Measurements from ENCODE around the gene CCDC187. TPM values are rescaled to one million over a fixed set of nuclear protein-coding genes. Genes with fewer than 3 reads are reported as not detected.
A peak's percentile ranks its signal among the peaks of the same experiment; 100 is the strongest.

CCDC187 gene
- polyA plus RNA-seq, 3 donors, result not detected

- no peak overlapping the region for H3K9ac ChIP-seq (ENCODE audit: insufficient read depth, low read length, poor library complexity, severe bottlenecking)
- H3K4me3 Mint-ChIP-seq, result no peak overlapping the region
- 92% methylated on average over 4 of the region's 5 CpGs for WGBS (ENCODE audit: insufficient coverage)
These were observed 98.2 kb downstream of the CCDC187 start for GRCh38 chr9:136205707-136205992.

GRCh38 chr9:136204838-136205706 is 98.8 kb downstream of the CCDC187 start, which contains the start of gene LHX3:
TSS of gene LHX3 (minus strand) at chr9:136205128. CDS start at chr9:136205012, 116 bp downstream.
- Mint-ChIP-seq H3K4me1 (peaks cover 6% of the 10 kb centered on the region), H3K4me3 (peak within 1 kb of the TSS in 1 of 2 donors; percentile 70), H3K27me3 (ENCODE audit: low read depth in 3 of 3) (peaks cover 39 to 63% (median 43%) of the 10 kb centered on the region in 3 donors), H3K27ac (no peak within 1 kb of the TSS), H3K9me3 (peaks cover 0 to 3% (median 0%) of the 10 kb centered on the region in 7 donors), H3K36me3 (peaks cover 17 to 21% of the 10 kb centered on the region in 2 donors)
- no peak within 1 kb of the TSS for H2AFZ ChIP-seq (ENCODE audit: insufficient read depth, low read depth, low read length, poor library complexity, severe bottlenecking)
- H3K9me3 ChIP-seq (replicated peaks in 1 of 2; ENCODE audit: control insufficient read depth in 1 of 2, insufficient read depth in 1 of 2, low read length in 2 of 2), result peaks cover 0 to 26% of the 10 kb centered on the region in 2 donors
- no peak for TF ChIP-seq CTCF (IDR thresholded peaks at IDR 0.05)
- intact Hi-C loops (cut with micrococcal nuclease), result no loop called here
- no peak within 1 kb of the TSS for H3K4me2 ChIP-seq (replicated peaks; ENCODE audit: extremely low read depth, low read length, poor library complexity, severe bottlenecking)
- H3K27me3 ChIP-seq (ENCODE audit: control insufficient read depth in 2 of 2, insufficient read depth in 2 of 2, low read length in 2 of 2), result peaks cover 25 to 47% of the 10 kb centered on the region in 2 donors
- DNase-seq, result no peak
- H3K4me3 ChIP-seq (replicated peaks in 1 of 3; ENCODE audit: low read depth in 2 of 3, low read length in 3 of 3), result no peak within 1 kb of the TSS
- H4K20me1 ChIP-seq (ENCODE audit: insufficient read depth, low read length), result no peaks in the 10 kb centered on the region
- peaks cover 6% of the 10 kb centered on the region in 2 donors for H3K36me3 ChIP-seq (replicated peaks in 1 of 2; ENCODE audit: control insufficient read depth in 1 of 2, insufficient read depth in 2 of 2, low read length in 2 of 2)
- no peaks in the 10 kb centered on the region for H3K4me1 ChIP-seq (ENCODE audit: control insufficient read depth in 1 of 2, insufficient read depth in 2 of 2, low read length in 2 of 2)
- no peaks in the 10 kb centered on the region for H3K79me2 ChIP-seq (ENCODE audit: insufficient read depth, low read length)
- H3K9ac ChIP-seq (ENCODE audit: insufficient read depth, low read length, poor library complexity, severe bottlenecking), result no peak within 1 kb of the TSS
- no peak within 1 kb of the TSS for H3K27ac ChIP-seq (ENCODE audit: low read depth in 1 of 2, low read length in 2 of 2)
- 15% methylated on average over 61 of the region's 70 CpGs for WGBS (ENCODE audit: insufficient coverage)

More at GRCh38 chr9:136205707-136205992, 98.2 kb downstream of the CCDC187 start:
- peaks cover 0 to 3% (median 0%) of the 10 kb centered on the region in 7 donors for H3K9me3 Mint-ChIP-seq
- TF ChIP-seq CTCF (IDR thresholded peaks at IDR 0.05), result no peak
- Histone ChIP-seq H3K27me3 (ENCODE audit: control insufficient read depth in 2 of 2, insufficient read depth in 2 of 2, low read length in 2 of 2) (peaks cover 20 to 41% of the 10 kb centered on the region in 2 donors), H4K20me1 (ENCODE audit: insufficient read depth, low read length) (no peaks in the 10 kb centered on the region), H3K4me2 (replicated peaks; ENCODE audit: extremely low read depth, low read length, poor library complexity, severe bottlenecking) (no peak overlapping the region), H3K9me3 (replicated peaks in 1 of 2; ENCODE audit: control insufficient read depth in 1 of 2, insufficient read depth in 1 of 2, low read length in 2 of 2) (peaks cover 0 to 20% of the 10 kb centered on the region in 2 donors), H2AFZ (ENCODE audit: insufficient read depth, low read depth, low read length, poor library complexity, severe bottlenecking) (no peak overlapping the region), H3K4me1 (ENCODE audit: control insufficient read depth in 1 of 2, insufficient read depth in 2 of 2, low read length in 2 of 2) (no peaks in the 10 kb centered on the region), H3K79me2 (ENCODE audit: insufficient read depth, low read length) (no peaks in the 10 kb centered on the region), H3K27ac (ENCODE audit: low read depth in 1 of 2, low read length in 2 of 2) (no peak overlapping the region), H3K36me3 (replicated peaks in 1 of 2; ENCODE audit: control insufficient read depth in 1 of 2, insufficient read depth in 2 of 2, low read length in 2 of 2) (peaks cover 6% of the 10 kb centered on the region in 2 donors), H3K4me3 (replicated peaks in 1 of 3; ENCODE audit: low read depth in 2 of 3, low read length in 3 of 3) (no peak overlapping the region)
- H3K27ac Mint-ChIP-seq, result no peak overlapping the region
- no peak for DNase-seq
- peaks cover 6% of the 10 kb centered on the region for H3K4me1 Mint-ChIP-seq
- intact Hi-C loops (cut with micrococcal nuclease), result no loop called here
- peaks cover 17 to 21% of the 10 kb centered on the region in 2 donors for H3K36me3 Mint-ChIP-seq
- H3K27me3 Mint-ChIP-seq (ENCODE audit: low read depth in 3 of 3), result peaks cover 34 to 57% (median 37%) of the 10 kb centered on the region in 3 donors
